Activated naive CD4-positive, alpha-beta T cell treated with anti-CD3 and anti-CD28 coated beads, Interleukin-2, amount 50 U/mL, for 16 hours (primary cell): ENCODE data around the gene FAHD2B.
A peak's percentile ranks its signal among the peaks of the same experiment; 100 is the strongest.
"Not testable (repeated sequence)": the region's sequence is repeated elsewhere in the genome, so short reads cannot be mapped to it uniquely, and the experiment has no call there.

ENCODE experiments used
- DNase-seq: peaks from one replicate; pipeline ENCODE4 v3.0.0-alpha.2; 2020

FAHD2B gene, protein sequence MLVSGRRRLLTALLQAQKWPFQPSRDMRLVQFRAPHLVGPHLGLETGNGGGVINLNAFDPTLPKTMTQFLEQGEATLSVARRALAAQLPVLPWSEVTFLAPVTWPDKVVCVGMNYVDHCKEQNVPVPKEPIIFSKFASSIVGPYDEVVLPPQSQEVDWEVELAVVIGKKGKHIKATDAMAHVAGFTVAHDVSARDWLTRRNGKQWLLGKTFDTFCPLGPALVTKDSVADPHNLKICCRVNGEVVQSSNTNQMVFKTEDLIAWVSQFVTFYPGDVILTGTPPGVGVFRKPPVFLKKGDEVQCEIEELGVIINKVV

DNA sequence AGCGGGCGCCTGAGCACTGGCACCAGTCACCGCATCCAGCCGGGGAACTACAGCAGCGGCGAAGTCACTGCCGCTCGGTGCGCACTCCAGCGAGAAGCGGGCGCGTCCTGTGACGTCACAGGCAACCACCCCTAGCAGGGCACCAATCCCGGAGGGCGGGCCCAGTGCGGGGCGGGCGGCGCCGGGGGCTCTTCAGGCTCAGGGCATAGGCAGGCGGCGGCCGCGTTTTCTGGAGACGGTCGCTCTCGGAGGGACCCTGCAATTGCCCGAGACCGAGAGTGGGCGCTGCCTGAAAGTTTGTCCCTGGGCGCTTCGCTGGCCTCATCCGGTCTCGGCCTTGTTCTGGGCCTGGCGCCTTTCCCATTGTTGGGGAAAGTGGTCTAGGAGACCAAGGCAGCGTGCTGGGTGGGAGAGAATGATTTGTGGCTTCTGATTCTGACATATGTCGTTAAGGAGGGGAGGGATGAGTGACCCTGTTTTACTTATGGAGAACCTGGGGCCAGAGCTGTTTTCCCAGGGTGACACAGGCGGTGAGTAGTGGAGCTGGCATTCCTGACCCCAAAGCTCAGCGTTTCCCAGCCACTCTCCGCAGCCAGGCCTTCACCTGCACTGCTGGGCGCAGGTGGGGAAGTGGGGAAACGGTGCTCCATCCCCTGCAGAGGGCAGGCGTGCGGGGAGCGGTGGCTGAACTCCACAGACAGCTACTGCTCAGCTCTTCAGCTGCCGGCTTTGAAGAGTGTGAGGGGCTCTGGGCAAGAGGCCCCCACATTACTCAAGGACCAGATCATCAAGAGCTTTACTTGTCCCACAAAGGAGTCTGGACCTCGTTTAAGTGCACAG lies at the start of gene FAHD2B:
Gene FAHD2B, minus strand, starts transcription at position 111 of the 840 bp plus-strand sequence. CDS start 3,176 bp downstream, outside the sequence.
- DNase-seq = peak; percentile 86

DNA sequence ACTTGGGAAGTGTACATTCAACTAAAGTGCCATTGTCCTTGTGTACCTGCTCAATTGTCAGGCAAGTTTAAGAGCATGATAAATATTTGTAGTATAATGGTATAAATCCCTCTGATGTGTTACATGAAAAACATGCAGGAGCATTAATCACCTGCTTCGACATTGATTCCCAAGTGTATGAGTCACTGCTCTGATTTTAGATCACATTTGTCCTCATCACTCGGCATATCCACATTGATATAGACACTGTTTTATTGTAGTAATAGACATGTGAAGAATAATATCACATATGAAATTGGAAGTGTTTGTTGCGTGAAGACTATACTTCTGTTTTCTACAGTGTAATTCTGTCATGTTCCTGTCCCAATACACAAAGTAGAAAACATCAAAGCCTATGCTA lies 49.3 kb upstream of the FAHD2B start:
- DNase-seq = not testable (repeated sequence)

DNA sequence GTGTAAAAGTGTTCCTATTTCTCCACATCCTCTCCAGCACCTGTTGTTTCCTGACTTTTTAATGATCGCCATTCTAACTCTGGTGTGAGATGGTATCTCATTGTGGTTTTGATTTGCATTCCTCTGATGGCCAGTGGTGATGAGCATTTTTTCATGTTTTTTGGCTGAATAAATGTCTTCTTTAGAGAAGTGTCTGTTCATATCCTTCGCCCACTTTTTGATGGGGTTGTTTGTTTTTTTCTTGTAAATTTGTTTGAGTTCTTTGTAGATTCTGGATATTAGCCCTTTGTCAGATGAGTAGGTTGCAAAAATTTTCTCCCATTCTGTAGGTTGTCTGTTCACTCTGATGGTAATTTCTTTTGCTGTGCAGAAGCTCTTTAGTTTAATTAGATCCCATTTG lies 34.4 kb upstream of the FAHD2B start:
- not testable (repeated sequence) for DNase-seq

DNA sequence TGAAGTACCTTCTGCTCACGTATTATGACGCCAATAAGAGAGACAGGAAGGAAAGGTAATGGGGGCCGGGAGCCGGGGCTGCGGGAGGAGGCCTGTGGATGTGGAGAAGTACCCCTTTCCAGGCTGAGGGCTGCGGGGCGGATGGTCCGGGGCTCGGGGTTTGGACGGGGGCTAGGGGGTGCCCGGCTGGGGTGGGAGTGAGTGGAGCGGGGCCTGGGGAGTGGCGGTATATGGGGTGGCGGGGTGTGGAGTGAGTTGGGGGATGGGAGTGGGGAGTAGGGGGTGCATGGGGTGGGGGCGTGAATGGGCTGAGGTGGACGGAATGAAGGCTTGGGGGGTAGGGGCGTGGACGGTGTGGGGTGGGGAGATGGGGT lies 19.2 kb upstream of the FAHD2B start:
- DNase-seq = not testable (repeated sequence)

DNA sequence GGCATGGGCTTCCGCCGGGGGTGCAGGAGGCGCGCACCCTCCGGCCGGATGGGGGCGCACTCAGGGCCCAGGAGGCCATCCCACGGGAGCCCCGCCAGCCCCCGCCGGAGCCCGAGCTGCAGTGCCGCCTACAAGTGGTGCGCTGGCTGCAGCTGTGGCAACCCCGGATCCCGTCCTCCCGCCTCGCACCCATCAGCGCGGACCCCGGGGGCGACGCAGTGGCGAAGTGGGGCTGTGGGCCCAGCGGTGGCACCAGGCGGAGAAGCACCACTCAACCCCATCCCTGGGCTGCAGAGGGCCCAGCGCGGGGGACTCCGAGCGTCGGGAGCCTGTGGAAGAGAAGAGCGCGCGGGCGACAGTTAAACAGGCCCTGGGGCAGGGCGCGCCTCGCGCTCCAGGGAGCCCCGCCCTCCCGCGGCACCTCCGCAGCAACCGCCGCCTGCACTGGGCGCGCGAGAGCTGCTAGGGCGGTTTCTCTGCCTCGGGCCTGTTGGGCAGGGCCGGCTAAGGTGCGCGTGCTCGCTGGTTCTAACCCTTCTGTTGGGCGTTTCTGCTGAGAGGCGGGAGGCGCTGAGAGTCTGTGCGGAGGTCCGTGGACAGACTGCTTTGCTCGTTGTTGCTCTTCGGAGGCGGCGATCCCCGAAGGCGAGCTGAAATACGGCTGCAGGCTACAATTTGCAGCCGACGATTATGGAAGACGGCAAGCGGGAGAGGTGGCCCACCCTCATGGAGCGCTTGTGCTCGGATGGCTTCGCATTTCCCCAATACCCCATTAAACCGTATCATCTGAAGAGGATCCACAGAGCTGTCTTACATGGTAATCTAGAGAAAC lies 18.6 kb upstream of the FAHD2B start, which contains the start of gene ANKRD36:
Gene ANKRD36, plus strand, starts transcription at position 104 of the 832 bp plus-strand sequence. Its CDS starts 587 bp downstream, at position 691.
- DNase-seq = peak; percentile 88

DNA sequence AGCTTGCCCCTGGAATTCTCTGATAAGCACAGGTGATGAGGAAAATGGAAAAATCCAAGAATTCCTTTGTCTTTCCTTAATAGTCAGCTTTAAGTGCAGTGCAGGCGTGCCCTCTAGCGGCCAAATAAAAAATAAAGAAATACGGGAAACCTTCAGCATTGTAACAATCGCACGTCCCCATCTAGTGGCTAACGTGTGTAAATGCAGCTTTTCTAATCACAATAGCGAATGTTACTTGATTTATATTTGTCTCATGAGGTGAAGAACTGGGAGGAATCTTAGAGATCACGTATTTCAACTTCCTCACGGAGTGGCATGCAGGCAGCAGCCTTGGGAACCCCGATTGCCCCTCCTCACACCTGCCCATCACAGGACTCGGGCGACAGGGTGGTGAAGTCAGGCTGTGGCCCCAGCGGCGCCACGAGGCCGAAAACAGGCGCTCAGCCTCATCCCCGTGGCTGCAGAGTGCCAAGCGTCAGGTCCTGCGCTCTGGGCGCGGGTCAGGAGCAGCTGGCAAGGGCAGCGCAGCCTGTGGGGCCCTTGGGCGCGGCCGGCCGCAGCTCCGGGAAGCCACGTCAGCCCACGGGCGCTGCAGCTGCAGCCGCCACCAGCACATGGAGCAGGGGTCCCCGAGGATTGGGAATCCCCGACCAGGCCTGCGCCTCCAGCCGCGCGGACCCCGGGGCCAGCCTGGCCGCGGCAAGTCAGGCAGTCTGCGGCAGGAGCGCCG lies 17.8 kb upstream of the FAHD2B start:
- peak; percentile 48 for DNase-seq

DNA sequence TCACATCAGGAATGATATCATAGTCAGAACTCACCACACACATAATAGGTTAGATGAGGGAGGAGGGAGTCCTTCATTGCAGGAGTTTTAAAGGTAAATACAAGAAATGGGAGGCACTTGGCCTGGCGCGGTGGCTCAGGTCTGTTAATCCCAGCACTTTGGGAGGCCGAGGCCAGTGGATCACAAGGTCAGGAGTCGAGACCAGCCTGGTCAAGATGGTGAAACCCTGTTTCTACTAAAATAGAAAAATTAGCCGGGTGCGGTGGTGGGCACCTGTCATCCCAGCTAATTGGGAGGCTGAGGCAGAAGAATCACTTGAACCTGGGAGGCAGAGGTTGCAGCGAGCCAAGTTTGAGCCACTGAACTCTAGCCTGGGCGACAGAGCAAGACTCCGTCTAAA lies 16.6 kb upstream of the FAHD2B start:
- not testable (repeated sequence) for DNase-seq

GRCh38 chr2:97106878-97107277 lies 12.2 kb upstream of the FAHD2B start:
- DNase-seq = not testable (repeated sequence)

GRCh38 chr2:97098786-97099372 lies 4.2 kb upstream of the FAHD2B start:
- DNase-seq = not testable (repeated sequence)

DNA sequence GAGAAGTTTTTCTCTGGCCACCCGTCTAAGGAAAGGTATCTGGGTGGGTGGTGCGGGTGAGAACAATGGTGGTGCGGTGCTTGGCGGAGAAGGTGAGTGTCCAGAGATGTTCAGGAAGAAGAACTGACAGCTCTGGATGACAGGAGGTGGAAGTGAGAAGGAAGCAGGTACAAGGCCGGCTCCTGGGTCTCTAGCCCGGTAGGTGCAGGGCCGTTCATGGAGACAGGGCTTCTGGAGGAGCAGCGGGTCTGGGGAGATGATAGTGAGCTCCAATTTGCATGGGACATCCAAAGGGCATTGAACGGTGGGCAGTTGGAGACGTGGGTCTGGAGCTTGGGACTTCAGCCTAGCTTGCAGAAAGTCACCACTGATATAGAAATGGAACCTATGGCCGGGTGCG lies 979 bp upstream of the FAHD2B start:
- DNase-seq = no peak

GRCh38 chr2:97093983-97094771 lies 505 bp downstream of the FAHD2B start:
- not testable (repeated sequence) for DNase-seq

GRCh38 chr2:97092946-97093345 lies 1.7 kb downstream of the FAHD2B start:
- DNase-seq = not testable (repeated sequence)

GRCh38 chr2:97088706-97089105 lies 6.0 kb downstream of the FAHD2B start:
- not testable (repeated sequence) for DNase-seq

- DNase-seq = not testable (repeated sequence)
These were observed 9.6 kb downstream of the FAHD2B start for GRCh38 chr2:97085093-97085492.

DNA sequence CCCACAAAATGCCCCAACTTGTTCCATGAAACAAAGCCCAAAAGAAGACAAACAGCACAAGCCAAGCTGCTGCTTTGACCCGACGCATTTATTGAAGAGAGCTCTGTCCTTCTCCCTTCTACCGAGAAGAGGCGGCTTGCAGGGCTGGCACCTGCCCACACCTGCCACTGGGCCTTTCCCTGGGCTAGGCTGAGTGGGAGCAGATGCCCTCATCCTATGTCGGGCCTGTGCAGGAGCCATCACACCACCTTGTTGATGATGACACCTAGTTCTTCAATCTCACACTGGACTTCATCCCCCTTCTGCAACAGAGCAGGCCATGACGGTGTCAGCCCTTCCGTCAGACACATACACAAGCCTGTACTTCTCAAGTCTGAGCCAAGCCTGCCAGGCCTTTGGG lies 11.2 kb downstream of the FAHD2B start:
- DNase-seq = not testable (repeated sequence)

DNA sequence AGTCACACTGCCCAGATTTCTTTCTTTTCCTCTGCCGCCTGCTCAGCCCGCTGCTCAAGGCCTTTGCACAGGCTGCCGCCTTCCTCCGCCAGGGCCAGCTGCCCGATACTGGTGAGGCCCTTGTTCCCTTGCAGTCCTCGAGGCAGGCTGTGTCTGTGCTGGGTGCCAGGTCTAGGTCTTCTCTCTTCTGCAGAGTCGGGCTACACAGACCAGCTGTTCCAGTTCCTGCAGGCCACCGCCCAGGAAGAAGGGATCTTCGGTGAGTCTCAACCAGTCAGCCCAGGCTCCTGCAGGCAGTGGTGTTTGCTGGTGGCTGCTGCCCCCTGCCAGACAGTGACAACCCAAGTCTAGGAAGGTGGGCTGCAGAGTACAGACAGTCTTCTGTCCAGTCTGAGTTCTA lies 12.5 kb downstream of the FAHD2B start:
- not testable (repeated sequence) for DNase-seq

DNA sequence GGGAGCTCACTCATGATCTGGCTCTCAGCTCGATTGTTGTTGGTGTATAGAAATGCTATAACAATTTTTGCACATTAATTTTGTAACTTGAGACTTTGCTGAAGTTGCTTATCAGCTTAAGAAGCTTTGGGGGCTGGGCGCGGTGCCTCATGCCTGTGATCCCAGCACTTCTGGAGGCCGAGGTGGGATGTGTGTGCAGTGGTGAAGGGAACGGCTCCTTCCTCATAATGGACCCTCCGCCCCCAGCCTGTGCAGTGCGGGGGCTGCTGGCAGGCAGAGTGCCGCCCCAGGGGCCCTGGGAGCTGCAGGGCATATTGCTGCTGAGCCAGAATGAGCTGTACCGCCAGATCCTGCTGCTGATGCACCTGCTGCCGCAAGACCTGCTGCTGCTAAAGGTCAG lies 13.8 kb downstream of the FAHD2B start:
- not testable (repeated sequence) for DNase-seq

GRCh38 chr2:97077213-97077612 lies 17.5 kb downstream of the FAHD2B start:
- DNase-seq = not testable (repeated sequence)

DNA sequence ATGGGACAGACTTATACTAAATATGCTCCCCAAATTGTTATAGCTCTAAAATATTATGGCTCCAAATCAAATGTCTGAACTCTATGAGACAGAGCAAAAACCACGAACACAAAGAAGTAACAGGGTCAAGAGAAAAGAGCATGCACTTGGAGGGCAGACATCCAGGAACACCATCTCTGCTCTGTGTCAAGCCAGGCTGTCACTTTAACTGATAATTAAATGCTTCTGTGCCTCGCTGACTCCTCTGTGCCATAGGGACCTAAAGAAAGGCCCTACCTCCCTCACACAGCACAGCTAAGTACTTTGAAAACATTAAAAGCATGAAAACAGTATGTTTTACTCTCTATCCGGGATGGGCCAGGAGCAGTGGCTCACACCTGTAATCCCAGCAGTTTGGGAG lies 23.8 kb downstream of the FAHD2B start:
- not testable (repeated sequence) for DNase-seq

DNA sequence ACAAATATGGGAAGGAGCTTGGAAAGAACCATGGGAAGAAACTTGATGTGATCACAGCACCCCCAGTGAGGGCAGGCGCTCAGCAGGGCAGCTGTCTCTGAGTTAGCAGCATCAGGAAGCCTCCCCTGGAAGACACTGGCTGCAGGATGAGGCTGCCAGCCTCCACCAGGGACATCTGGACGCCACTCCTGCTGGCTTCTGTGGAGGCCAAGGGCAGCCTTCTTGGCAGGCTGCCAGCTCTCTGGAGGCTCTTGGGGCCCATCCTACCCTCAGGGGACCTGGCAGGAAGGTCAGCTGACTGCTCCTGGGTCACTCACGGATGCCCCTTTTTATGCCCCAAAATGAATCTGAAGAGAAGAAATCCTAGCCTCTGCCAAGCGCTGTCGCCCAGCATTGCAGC lies 26.0 kb downstream of the FAHD2B start:
- not testable (repeated sequence) for DNase-seq

- DNase-seq = no peak
These were observed 26.6 kb downstream of the FAHD2B start for GRCh38 chr2:97068074-97068473.
